HepG2 (cell line): ENCODE results near the gene ESPN. TPM values are rescaled to one million over a fixed set of nuclear protein-coding genes. Genes with fewer than 3 reads are reported as not detected.

ENCODE experiments used
- BCL6 ChIP-seq: IDR thresholded peaks from 2 replicates; pipeline ENCODE4 v1.6.1; 2016; ENCODE audit warnings: missing genetic modification reagents, missing compliant biosample characterization
- GZF1 ChIP-seq: sonication (generic); formaldehyde crosslinking; IDR thresholded peaks from 2 replicates; pipeline ENCODE4 v1.5.1; 2020; ENCODE audit warnings: mild to moderate bottlenecking, missing genetic modification reagents
- KLF12 ChIP-seq: sonication (generic); formaldehyde crosslinking; IDR thresholded peaks from 2 replicates; pipeline ENCODE4 v1.4.0; 2020; ENCODE audit warnings: missing genetic modification reagents, borderline replicate concordance
- KMT2B ChIP-seq: IDR thresholded peaks from 2 replicates; pipeline ENCODE4 v1.6.1; 2016; ENCODE audit warnings: missing genetic modification reagents, missing compliant biosample characterization
- NAIF1 ChIP-seq: sonication (generic); formaldehyde crosslinking; IDR thresholded peaks from 2 replicates; pipeline ENCODE4 v1.5.0; 2020; ENCODE audit warnings: mild to moderate bottlenecking, missing genetic modification reagents, borderline replicate concordance
- NFKB2 ChIP-seq: sonication (generic); formaldehyde crosslinking; IDR thresholded peaks from 2 replicates; pipeline ENCODE4 v1.4.0; 2020; ENCODE audit warnings: missing genetic modification reagents, borderline replicate concordance
- SAP130 ChIP-seq: IDR thresholded peaks from 2 replicates; pipeline ENCODE4 v1.6.1; 2016; ENCODE audit warnings: low read depth
- SRY ChIP-seq: sonication (generic); formaldehyde crosslinking; IDR thresholded peaks from 2 replicates; pipeline ENCODE4 v1.8.0; 2022; ENCODE audit warnings: mild to moderate bottlenecking, missing genetic modification reagents
- TBX2 ChIP-seq: sonication (generic); formaldehyde crosslinking; IDR thresholded peaks from 2 replicates; pipeline ENCODE4 v1.5.0; 2020; ENCODE audit warnings: missing genetic modification reagents, mild to moderate bottlenecking, borderline replicate concordance
- ZNF230 ChIP-seq: sonication (generic); formaldehyde crosslinking; IDR thresholded peaks from 2 replicates; pipeline ENCODE4 v1.4.0; 2020; ENCODE audit warnings: mild to moderate bottlenecking, missing genetic modification reagents
- ZNF251 ChIP-seq: sonication (generic); formaldehyde crosslinking; IDR thresholded peaks from 2 replicates; pipeline ENCODE4 v1.9.0; 2021; ENCODE audit warnings: mild to moderate bottlenecking, missing genetic modification reagents
- ZNF3 ChIP-seq: IDR thresholded peaks from 2 replicates; pipeline ENCODE4 v1.7.0; 2017; ENCODE audit warnings: inconsistent platforms
- ZNF7 ChIP-seq: IDR thresholded peaks from 2 replicates; pipeline ENCODE4 v1.6.1; 2016; ENCODE audit warnings: missing biosample characterization, missing genetic modification reagents
- ZNF780A ChIP-seq: sonication (generic); formaldehyde crosslinking; IDR thresholded peaks from 2 replicates; pipeline ENCODE4 v1.8.0; 2022; ENCODE audit warnings: mild to moderate bottlenecking, missing genetic modification reagents, moderate library complexity
- ZNF790 ChIP-seq: sonication (generic); formaldehyde crosslinking; IDR thresholded peaks from 2 replicates; pipeline ENCODE4 v1.8.0; 2022; ENCODE audit warnings: missing genetic modification reagents, mild to moderate bottlenecking, borderline replicate concordance
- polyA plus RNA-seq, 8 experiments: library from polyadenylated mRNA; depleted of rRNA in 3 of 8; stranded (reverse) in 7 of 8; unstranded in 1 of 8; fragments of >200 nt; fragmentation: Illumina TruSeq in 4 of 8; extraction: Trizol in 4 of 8; gene quantifications; 2 replicates each; pipeline versions ENCODE4 v1.2.1 to v1.2.3, GENCODE V29; 2011 to 2016; ENCODE audit warnings: low read depth in 4 of 8, missing spikeins in 1 of 8, mixed read lengths in 1 of 8; ENCODE audit not compliant: insufficient read depth in 1 of 8
- total RNA-seq, 5 experiments: library from RNA; depleted of rRNA; stranded (reverse); fragments of >200 nt; fragmentation: Illumina TruSeq; extraction: Trizol; gene quantifications; 2 replicates each; pipeline ENCODE4 v1.2.3, GENCODE V29; 2016; ENCODE audit warnings: low read depth in 1 of 5
- TF ChIP-seq, protein P1 (sequence below): sonication (generic); formaldehyde crosslinking; IDR thresholded peaks from 2 replicates; pipeline ENCODE4 v1.8.0; 2022; ENCODE audit warnings: mild to moderate bottlenecking, missing genetic modification reagents, moderate library complexity
- TF ChIP-seq, protein P2 (sequence below): fragments of 450-650 bp; IDR thresholded peaks from 2 replicates; pipeline ENCODE4 v1.6.1; 2016
- TF ChIP-seq, protein P3 (sequence below): sonication (generic); formaldehyde crosslinking; IDR thresholded peaks from 2 replicates; pipeline ENCODE4 v1.5.0; 2020; ENCODE audit warnings: mild to moderate bottlenecking, missing genetic modification reagents
- TF ChIP-seq, protein P4 (sequence below): sonication (generic); formaldehyde crosslinking; IDR thresholded peaks from 2 replicates; pipeline ENCODE4 v1.4.0; 2020; ENCODE audit warnings: missing genetic modification reagents

Gene ESPN
- total and polyA plus RNA-seq, 2 of the 13 experiments (the other 11 are each of a cell fraction or from before 2014, with no cell fraction given): 48.6 to 54.2 TPM

DNA sequence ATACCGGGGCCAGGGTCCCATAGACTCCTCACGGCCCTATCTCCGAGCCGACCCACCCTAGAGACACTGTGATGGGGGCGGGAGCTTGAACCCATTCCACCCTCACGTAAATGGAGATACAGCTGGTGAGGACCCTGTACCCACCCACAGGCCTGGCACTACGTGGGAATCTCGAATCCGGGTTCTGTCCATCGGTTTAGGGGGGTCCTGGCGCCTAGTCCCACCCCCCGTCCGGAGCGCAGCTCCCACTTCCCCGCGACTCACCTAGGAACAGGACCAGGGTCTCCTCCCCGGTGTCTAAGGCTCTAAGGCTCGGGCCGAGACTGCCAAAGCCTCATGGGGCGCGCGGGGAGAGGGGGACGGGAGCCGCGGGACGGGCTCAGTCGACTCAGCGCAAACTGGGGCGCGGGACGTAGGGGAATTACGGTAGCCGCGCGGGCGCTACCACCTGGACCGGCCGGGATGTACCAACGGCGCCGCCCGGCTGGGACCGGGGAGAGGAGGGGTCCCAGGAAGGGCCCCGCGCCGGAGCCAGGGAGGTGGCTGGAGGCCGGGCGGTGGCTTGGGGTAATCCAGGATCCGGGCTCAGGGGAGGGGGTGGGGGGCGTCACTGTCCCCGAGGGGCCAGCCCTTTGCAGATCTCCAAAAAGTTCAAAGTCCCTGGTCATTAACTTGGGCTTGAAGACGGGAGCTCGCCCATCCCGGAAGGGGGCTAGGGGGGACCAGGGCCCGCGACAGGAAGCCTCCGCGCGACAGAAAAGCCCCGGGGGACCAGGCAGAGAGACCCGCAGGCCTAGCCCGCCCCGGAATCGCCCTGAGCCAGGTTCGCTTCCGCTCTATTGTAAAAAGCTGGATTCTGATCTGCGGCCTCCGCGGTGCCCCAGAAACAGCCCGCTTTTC lies 65.9 kb downstream of the ESPN start (continued):
- TF ChIP-seq ZNF251 (CRISPR knock-in tag): no peak
- TF ChIP-seq, protein P1, sequence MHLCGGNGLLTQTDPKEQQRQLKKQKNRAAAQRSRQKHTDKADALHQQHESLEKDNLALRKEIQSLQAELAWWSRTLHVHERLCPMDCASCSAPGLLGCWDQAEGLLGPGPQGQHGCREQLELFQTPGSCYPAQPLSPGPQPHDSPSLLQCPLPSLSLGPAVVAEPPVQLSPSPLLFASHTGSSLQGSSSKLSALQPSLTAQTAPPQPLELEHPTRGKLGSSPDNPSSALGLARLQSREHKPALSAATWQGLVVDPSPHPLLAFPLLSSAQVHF (CRISPR knock-in tag): no peak
- TF ChIP-seq, protein P2, sequence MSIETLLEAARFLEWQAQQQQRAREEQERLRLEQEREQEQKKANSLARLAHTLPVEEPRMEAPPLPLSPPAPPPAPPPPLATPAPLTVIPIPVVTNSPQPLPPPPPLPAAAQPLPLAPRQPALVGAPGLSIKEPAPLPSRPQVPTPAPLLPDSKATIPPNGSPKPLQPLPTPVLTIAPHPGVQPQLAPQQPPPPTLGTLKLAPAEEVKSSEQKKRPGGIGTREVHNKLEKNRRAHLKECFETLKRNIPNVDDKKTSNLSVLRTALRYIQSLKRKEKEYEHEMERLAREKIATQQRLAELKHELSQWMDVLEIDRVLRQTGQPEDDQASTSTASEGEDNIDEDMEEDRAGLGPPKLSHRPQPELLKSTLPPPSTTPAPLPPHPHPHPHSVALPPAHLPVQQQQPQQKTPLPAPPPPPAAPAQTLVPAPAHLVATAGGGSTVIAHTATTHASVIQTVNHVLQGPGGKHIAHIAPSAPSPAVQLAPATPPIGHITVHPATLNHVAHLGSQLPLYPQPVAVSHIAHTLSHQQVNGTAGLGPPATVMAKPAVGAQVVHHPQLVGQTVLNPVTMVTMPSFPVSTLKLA: no peak
- TF ChIP-seq, protein P3, sequence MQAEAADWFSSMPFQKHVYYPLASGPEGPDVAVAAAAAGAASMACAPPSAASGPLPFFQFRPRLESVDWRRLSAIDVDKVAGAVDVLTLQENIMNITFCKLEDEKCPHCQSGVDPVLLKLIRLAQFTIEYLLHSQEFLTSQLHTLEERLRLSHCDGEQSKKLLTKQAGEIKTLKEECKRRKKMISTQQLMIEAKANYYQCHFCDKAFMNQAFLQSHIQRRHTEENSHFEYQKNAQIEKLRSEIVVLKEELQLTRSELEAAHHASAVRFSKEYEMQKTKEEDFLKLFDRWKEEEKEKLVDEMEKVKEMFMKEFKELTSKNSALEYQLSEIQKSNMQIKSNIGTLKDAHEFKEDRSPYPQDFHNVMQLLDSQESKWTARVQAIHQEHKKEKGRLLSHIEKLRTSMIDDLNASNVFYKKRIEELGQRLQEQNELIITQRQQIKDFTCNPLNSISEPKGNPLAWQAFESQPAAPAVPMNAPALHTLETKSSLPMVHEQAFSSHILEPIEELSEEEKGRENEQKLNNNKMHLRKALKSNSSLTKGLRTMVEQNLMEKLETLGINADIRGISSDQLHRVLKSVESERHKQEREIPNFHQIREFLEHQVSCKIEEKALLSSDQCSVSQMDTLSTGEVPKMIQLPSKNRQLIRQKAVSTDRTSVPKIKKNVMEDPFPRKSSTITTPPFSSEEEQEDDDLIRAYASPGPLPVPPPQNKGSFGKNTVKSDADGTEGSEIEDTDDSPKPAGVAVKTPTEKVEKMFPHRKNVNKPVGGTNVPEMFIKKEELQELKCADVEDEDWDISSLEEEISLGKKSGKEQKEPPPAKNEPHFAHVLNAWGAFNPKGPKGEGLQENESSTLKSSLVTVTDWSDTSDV (CRISPR knock-in tag): 0 out of 2 replicates have a peak, but pooled peaks have one; percentile 17
- TF ChIP-seq NAIF1 (CRISPR knock-in tag): 0 out of 2 replicates have a peak, but pooled peaks have one; percentile 41
- TF ChIP-seq ZNF790 (CRISPR knock-in tag): 0 out of 2 replicates have a peak, but pooled peaks have one; percentile 53
- no peak for TF ChIP-seq ZNF780A (CRISPR knock-in tag)
- TF ChIP-seq GZF1 (CRISPR knock-in tag): peak; percentile 100
- TF ChIP-seq, protein P4, sequence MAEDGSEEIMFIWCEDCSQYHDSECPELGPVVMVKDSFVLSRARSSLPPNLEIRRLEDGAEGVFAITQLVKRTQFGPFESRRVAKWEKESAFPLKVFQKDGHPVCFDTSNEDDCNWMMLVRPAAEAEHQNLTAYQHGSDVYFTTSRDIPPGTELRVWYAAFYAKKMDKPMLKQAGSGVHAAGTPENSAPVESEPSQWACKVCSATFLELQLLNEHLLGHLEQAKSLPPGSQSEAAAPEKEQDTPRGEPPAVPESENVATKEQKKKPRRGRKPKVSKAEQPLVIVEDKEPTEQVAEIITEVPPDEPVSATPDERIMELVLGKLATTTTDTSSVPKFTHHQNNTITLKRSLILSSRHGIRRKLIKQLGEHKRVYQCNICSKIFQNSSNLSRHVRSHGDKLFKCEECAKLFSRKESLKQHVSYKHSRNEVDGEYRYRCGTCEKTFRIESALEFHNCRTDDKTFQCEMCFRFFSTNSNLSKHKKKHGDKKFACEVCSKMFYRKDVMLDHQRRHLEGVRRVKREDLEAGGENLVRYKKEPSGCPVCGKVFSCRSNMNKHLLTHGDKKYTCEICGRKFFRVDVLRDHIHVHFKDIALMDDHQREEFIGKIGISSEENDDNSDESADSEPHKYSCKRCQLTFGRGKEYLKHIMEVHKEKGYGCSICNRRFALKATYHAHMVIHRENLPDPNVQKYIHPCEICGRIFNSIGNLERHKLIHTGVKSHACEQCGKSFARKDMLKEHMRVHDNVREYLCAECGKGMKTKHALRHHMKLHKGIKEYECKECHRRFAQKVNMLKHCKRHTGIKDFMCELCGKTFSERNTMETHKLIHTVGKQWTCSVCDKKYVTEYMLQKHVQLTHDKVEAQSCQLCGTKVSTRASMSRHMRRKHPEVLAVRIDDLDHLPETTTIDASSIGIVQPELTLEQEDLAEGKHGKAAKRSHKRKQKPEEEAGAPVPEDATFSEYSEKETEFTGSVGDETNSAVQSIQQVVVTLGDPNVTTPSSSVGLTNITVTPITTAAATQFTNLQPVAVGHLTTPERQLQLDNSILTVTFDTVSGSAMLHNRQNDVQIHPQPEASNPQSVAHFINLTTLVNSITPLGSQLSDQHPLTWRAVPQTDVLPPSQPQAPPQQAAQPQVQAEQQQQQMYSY (CRISPR knock-in tag): no peak
- peak; percentile 34; the same call in 1 of the 2 replicates for TF ChIP-seq KMT2B (CRISPR knock-in tag)
- no peak for TF ChIP-seq ZNF3 (CRISPR knock-in tag)
- 0 out of 2 replicates have a peak, but pooled peaks have one; percentile 51 for TF ChIP-seq SRY
- TF ChIP-seq SAP130 (CRISPR knock-in tag): peak; percentile 57
- peak; percentile 55; the same call in 1 of the 2 replicates for TF ChIP-seq ZNF230
- TF ChIP-seq KLF12: peak; percentile 17; the same call in 1 of the 2 replicates
- TF ChIP-seq TBX2 (CRISPR knock-in tag): peak; percentile 67
- TF ChIP-seq ZNF7 (CRISPR knock-in tag): no peak
- peak; percentile 35; the same call in 1 of the 2 replicates for TF ChIP-seq NFKB2 (CRISPR knock-in tag)
- no peak for TF ChIP-seq BCL6 (CRISPR knock-in tag)
